CD4-positive, alpha-beta T cell treated with Interleukin-6 at 100 ng/mL for 8 hours (primary cell): Measurements from ENCODE around the gene CNIH1.
A peak's percentile ranks its signal among the peaks of the same experiment; 100 is the strongest.

Experiments used
- DNase-seq: peaks from one replicate; pipeline ENCODE4 v3.0.0-alpha.2; 2020; ENCODE audit warnings: mixed read lengths, low spot score

CNIH1 gene

GRCh38 chr14:54440873-54441868, at the start of gene CNIH1:
CNIH1 (minus strand) TSS chr14:54441374; CDS start chr14:54441327, 47 bp downstream.
- peak; percentile 89 for DNase-seq

GRCh38 chr14:54490445-54491175, 49.4 kb upstream of the CNIH1 start:
- no peak for DNase-seq

GRCh38 chr14:54489731-54490444, 48.7 kb upstream of the CNIH1 start:
- DNase-seq = no peak

- DNase-seq = no peak
These were observed 48.1 kb upstream of the CNIH1 start for GRCh38 chr14:54489318-54489683.

GRCh38 chr14:54488646-54489317, 47.6 kb upstream of the CNIH1 start, which contains the start of gene GMFB:
GMFB (minus strand) TSS chr14:54488980; CDS start chr14:54488927, 53 bp downstream.
- DNase-seq = peak; percentile 87

GRCh38 chr14:54488318-54488645, 47.1 kb upstream of the CNIH1 start:
- DNase-seq = no peak

GRCh38 chr14:54487771-54488170, 46.6 kb upstream of the CNIH1 start:
- DNase-seq = no peak

- peak; percentile 4 for DNase-seq
These were observed 45.5 kb upstream of the CNIH1 start for GRCh38 chr14:54486685-54487084.

- no peak for DNase-seq
These were observed 42.7 kb upstream of the CNIH1 start for GRCh38 chr14:54483846-54484245.

- DNase-seq = no peak
These were observed 42.0 kb upstream of the CNIH1 start for GRCh38 chr14:54483073-54483745.

- no peak for DNase-seq
These were observed 40.5 kb upstream of the CNIH1 start for GRCh38 chr14:54481695-54482094.

GRCh38 chr14:54480830-54481562, 39.8 kb upstream of the CNIH1 start:
- DNase-seq = no peak

GRCh38 chr14:54478636-54479215, 37.6 kb upstream of the CNIH1 start:
- DNase-seq = no peak

- no peak for DNase-seq
These were observed 34.7 kb upstream of the CNIH1 start for GRCh38 chr14:54475911-54476310.

GRCh38 chr14:54475187-54475899, 34.2 kb upstream of the CNIH1 start:
- no peak for DNase-seq

- no peak for DNase-seq
These were observed 33.1 kb upstream of the CNIH1 start for GRCh38 chr14:54474232-54474793.

- no peak for DNase-seq
These were observed 31.1 kb upstream of the CNIH1 start for GRCh38 chr14:54472315-54472714.

- no peak for DNase-seq
These were observed 30.5 kb upstream of the CNIH1 start for GRCh38 chr14:54471641-54472040.

GRCh38 chr14:54470701-54471100, 29.5 kb upstream of the CNIH1 start:
- no peak for DNase-seq
